ENCODE measurements around the gene PCBP1. TPM values are rescaled to one million over a fixed set of nuclear protein-coding genes. Genes with fewer than 3 reads are reported as not detected.

PCBP1 gene
- total and polyA plus RNA-seq, 9 of the 15 experiments (the other 6 are each of a cell fraction or from before 2014, with no cell fraction given) = 19.2 to 407 (median 78.1) TPM

GRCh38 chr2:70111752-70112591 is 24.7 kb downstream of the PCBP1 start (continued):
- TF ChIP-seq NCOA1 (IDR thresholded peaks at IDR 0.05; ENCODE audit: low read depth) (no peak), EP400 (IDR thresholded peaks at IDR 0.05) (peak; percentile 25; the same call in 1 of the 2 replicates), KDM1A (IDR thresholded peaks at IDR 0.05) (peak; percentile 51 to 71; a peak in 3 of 4 replicates), TCFL5 (CRISPR knock-in tag; conservative IDR thresholded peaks at IDR 0.05) (no peak), ATF6 (CRISPR knock-in tag; IDR thresholded peaks at IDR 0.05) (no peak), NEUROD1 (IDR thresholded peaks at IDR 0.05; ENCODE audit: borderline replicate concordance, low read depth, low read length, partially characterized antibody) (peak; percentile 20), SMARCA5 (IDR thresholded peaks at IDR 0.05) (peak; percentile 56; the same call in 1 of the 2 replicates), MCM7 (IDR thresholded peaks at IDR 0.05) (no peak), ARID3A (IDR thresholded peaks at IDR 0.05; ENCODE audit: borderline replicate concordance, low read depth, low read length) (0 out of 2 replicates have a peak, but pooled peaks have one; percentile 15), ZNF699 (CRISPR knock-in tag; IDR thresholded peaks at IDR 0.05; ENCODE audit: insufficient replicate concordance) (no peak), ELF1 (tag; IDR thresholded peaks at IDR 0.05) (no peak), ZBTB11 (CRISPR knock-in tag; IDR thresholded peaks at IDR 0.05) (no peak), POU5F1 (IDR thresholded peaks at IDR 0.05; ENCODE audit: borderline replicate concordance, low read depth, low read length, partially characterized antibody) (no peak), ARNT (IDR thresholded peaks at IDR 0.05) (0 out of 4 replicates have a peak, but pooled peaks of 1 of the 2 experiments have one; percentile 18), MITF (IDR thresholded peaks at IDR 0.05) (no peak), TAF7 (tag; IDR thresholded peaks at IDR 0.05) (no peak), WHSC1 (IDR thresholded peaks at IDR 0.05; ENCODE audit: low read length) (no peak)

All from K562 (cell line).